ENCODE results near the gene TMEM134. TPM values are rescaled to one million over a fixed set of nuclear protein-coding genes. Genes with fewer than 3 reads are reported as not detected.
A peak's percentile ranks its signal among the peaks of the same experiment; 100 is the strongest.

Gene TMEM134
- total and polyA plus RNA-seq, 9 of the 15 experiments (the other 6 are each of a cell fraction or from before 2014, with no cell fraction given) = 0.63 to 48.4 (median 10.7) TPM

DNA sequence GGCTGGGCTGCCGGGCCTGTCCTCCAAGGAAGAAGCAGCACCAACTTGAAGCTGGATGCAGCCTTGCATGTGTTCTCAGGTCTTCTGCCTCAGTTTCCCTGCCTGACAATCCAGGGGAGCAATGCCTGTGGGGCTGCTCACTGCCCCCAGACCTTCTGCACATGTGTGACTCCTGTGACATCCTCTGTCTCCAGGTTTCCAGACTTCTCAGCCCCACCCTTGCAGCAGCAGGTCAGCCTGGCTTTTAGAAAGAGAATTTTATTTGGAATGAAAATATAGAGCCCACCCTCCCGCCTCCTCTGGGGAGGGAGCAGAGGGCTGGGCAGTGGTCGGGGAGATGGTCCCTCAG, 31.3 kb downstream of the TMEM134 start:
- H3K9ac ChIP-seq (ENCODE audit: insufficient read depth in 1 of 2, low read depth in 2 of 2, low read length in 2 of 2) = peak overlapping the region in 1 of 2 experiments; percentile 81; a peak in 2 of 4 replicates
- intact Hi-C loops (cut with micrococcal nuclease) = no loop called here
- CTCF ChIA-PET (ENCODE audit: low intra/inter-chr PET ratio) = no interaction called here
- H3K27me3 ChIP-seq (ENCODE audit: control insufficient read depth in 2 of 2, insufficient read depth in 2 of 2, low read length in 2 of 2) = no peaks in the 10 kb centered on the region
- H3K4me3 ChIP-seq = no peak overlapping the region
- H3K79me2 ChIP-seq (ENCODE audit: control insufficient read depth, insufficient read depth, low read length) = no peaks in the 10 kb centered on the region; the same call in 1 of the 3 replicates
- in situ Hi-C loops (cut with MboI) = no loop called here
- FAIRE-seq = no peak
- peaks cover 85% of the 10 kb centered on the region; the same call in 2 of the 3 replicates for H3K36me3 ChIP-seq (ENCODE audit: control insufficient read depth, insufficient read depth, low read length)
- H3K9me3 ChIP-seq (replicated peaks; ENCODE audit: control insufficient read depth, insufficient read depth, low read depth, low read length) = no peaks in the 10 kb centered on the region
- H4K20me1 ChIP-seq (replicated peaks; ENCODE audit: control insufficient read depth, insufficient read depth, low read length) = no peaks in the 10 kb centered on the region
- POLR2A ChIA-PET = interaction anchor here (0.8 to 3.0 kb wide), 7 partner anchors 8 to 51 kb away, joined by 3 to 21 read pairs (median 3); partner anchors contain the start of gene RPS6KB2
- peak overlapping the region; percentile 86; the same call in 1 of the 3 replicates for H3K27ac ChIP-seq (ENCODE audit: extremely low read depth, low read depth, low read length)
- WGBS (ENCODE audit: insufficient coverage, low coverage, missing lambda C conversion rate) = 84% methylated on average over 3 of the region's 3 CpGs
- DNase-seq (ENCODE audit: extremely low read depth in 1 of 4, low spot score in 3 of 4) = no peak
- peaks cover 4% of the 10 kb centered on the region for H3K9me1 ChIP-seq (ENCODE audit: control insufficient read depth, insufficient read depth, low read length)
- H3K4me2 ChIP-seq (ENCODE audit: insufficient read depth, low read length) = no peak overlapping the region
- H3K4me1 ChIP-seq (replicated peaks in 1 of 2; ENCODE audit: control insufficient read depth in 2 of 2, insufficient read depth in 2 of 2, low read length in 2 of 2) = peaks cover 16 to 94% of the 10 kb centered on the region in 2 experiments
- no TSS peak for BruUV-seq (replicated peaks)
- no peak overlapping the region for H2AFZ ChIP-seq (ENCODE audit: low read depth, low read length)
- TF ChIP-seq, protein P1, sequence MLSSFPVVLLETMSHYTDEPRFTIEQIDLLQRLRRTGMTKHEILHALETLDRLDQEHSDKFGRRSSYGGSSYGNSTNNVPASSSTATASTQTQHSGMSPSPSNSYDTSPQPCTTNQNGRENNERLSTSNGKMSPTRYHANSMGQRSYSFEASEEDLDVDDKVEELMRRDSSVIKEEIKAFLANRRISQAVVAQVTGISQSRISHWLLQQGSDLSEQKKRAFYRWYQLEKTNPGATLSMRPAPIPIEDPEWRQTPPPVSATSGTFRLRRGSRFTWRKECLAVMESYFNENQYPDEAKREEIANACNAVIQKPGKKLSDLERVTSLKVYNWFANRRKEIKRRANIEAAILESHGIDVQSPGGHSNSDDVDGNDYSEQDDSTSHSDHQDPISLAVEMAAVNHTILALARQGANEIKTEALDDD (IDR thresholded peaks at IDR 0.05) = no peak
- TF ChIP-seq POLR2A (conservative IDR thresholded peaks at IDR 0.05) (0 out of 2 replicates have a peak, but pooled peaks have one; percentile 42), BRCA1 (IDR thresholded peaks at IDR 0.05) (no peak), BRCA1 (CRISPR knock-in tag; IDR thresholded peaks at IDR 0.05) (no peak), BCOR (IDR thresholded peaks at IDR 0.05) (peak; percentile 28; the same call in 1 of the 2 replicates), KAT7 (CRISPR knock-in tag; IDR thresholded peaks at IDR 0.05; ENCODE audit: borderline replicate concordance) (no peak), NRF1 (conservative IDR thresholded peaks at IDR 0.05 in 1 of 2, IDR thresholded peaks at IDR 0.05 in 1 of 2) (no peak), HDGF (IDR thresholded peaks at IDR 0.05) (no peak)
- TF ChIP-seq, protein P2, sequence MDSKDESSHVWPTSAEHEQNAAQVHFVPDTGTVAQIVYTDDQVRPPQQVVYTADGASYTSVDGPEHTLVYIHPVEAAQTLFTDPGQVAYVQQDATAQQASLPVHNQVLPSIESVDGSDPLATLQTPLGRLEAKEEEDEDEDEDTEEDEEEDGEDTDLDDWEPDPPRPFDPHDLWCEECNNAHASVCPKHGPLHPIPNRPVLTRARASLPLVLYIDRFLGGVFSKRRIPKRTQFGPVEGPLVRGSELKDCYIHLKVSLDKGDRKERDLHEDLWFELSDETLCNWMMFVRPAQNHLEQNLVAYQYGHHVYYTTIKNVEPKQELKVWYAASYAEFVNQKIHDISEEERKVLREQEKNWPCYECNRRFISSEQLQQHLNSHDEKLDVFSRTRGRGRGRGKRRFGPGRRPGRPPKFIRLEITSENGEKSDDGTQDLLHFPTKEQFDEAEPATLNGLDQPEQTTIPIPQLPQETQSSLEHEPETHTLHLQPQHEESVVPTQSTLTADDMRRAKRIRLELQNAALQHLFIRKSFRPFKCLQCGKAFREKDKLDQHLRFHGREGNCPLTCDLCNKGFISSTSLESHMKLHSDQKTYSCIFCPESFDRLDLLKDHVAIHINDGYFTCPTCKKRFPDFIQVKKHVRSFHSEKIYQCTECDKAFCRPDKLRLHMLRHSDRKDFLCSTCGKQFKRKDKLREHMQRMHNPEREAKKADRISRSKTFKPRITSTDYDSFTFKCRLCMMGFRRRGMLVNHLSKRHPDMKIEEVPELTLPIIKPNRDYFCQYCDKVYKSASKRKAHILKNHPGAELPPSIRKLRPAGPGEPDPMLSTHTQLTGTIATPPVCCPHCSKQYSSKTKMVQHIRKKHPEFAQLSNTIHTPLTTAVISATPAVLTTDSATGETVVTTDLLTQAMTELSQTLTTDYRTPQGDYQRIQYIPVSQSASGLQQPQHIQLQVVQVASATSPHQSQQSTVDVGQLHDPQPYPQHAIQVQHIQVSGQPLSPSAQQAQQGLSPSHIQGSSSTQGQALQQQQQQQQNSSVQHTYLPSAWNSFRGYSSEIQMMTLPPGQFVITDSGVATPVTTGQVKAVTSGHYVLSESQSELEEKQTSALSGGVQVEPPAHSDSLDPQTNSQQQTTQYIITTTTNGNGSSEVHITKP (IDR thresholded peaks at IDR 0.05; ENCODE audit: partially characterized antibody) = no peak
- no peak for ATAC-seq

Measured in K562 (cell line).